HG03108 (cell line): ENCODE measurements around the gene SLC25A33.
"Not testable (repeated sequence)": the region's sequence is repeated elsewhere in the genome, so short reads cannot be mapped to it uniquely, and the experiment has no call there.

Source experiments
- ATAC-seq: cut with Tn5 transposase; IDR thresholded peaks from one replicate; pipeline ENCODE4 v1.9.1; 2021; ENCODE audit warnings: moderate library complexity; ENCODE audit not compliant: unreplicated experiment

SLC25A33 gene

DNA sequence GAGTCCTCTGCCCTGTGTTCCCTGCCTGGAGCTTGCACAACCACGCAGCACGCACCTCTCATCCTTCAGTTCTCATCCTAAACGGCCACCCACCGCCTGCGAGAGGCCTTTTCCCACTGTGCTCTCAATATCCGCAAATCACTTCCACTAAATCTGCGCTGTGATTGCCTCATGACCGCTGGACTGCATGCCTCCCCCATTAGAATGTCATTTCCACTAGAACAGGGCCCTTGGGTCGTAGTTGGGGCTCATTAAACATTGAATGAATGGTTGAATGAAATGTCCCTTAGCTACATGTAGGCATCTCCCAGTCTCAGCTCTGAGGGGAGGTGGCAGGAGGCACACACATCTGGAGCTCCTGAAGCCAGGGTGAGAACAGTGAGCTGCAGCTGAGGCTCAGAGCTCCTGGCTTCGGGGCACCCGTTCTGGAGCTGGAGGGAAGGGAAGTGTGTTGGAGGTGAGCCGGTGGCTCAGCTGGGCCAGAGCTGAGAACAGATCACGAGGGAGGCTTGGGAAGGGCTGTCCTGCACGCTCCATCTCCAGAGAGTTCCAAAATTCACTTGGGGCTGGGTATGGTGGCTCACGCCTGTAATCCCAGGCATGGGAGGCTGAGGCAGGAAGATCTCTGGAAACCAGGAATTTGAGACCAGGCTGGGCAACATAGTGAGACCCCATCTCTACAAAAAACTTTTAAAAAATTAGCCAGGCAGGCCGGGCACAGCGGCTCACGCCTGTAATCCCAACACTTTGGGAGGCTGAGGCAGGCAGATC lies 79.8 kb downstream of the SLC25A33 start:
- no peak for ATAC-seq

- no peak for ATAC-seq
Observed at GRCh38 chr1:9621032-9621431, 81.8 kb downstream of the SLC25A33 start.

GRCh38 chr1:9624081-9624480 lies 84.8 kb downstream of the SLC25A33 start:
- ATAC-seq, result no peak

DNA sequence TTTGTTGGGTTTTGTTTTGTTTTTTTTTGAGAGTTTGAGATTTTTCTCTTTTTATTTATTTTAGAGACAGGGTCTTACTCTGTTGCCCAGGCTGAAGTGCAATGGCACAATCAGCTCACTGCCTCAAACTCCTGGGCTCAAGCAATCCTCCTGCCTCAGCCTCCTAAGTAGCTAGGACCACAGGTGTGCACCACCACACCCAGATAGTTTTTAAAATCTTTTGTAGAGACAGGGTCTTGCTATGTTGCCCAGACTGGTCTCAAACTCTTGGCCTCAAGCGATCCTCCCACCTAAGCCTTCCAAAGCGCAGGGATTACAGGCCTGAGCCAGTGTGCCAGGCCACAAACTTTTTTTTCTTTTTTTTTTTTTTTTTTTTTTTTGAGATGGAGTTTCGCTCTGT lies 85.8 kb downstream of the SLC25A33 start:
- ATAC-seq, result not testable (repeated sequence)

GRCh38 chr1:9626201-9626608 lies 86.9 kb downstream of the SLC25A33 start:
- peak; percentile 44 for ATAC-seq

DNA sequence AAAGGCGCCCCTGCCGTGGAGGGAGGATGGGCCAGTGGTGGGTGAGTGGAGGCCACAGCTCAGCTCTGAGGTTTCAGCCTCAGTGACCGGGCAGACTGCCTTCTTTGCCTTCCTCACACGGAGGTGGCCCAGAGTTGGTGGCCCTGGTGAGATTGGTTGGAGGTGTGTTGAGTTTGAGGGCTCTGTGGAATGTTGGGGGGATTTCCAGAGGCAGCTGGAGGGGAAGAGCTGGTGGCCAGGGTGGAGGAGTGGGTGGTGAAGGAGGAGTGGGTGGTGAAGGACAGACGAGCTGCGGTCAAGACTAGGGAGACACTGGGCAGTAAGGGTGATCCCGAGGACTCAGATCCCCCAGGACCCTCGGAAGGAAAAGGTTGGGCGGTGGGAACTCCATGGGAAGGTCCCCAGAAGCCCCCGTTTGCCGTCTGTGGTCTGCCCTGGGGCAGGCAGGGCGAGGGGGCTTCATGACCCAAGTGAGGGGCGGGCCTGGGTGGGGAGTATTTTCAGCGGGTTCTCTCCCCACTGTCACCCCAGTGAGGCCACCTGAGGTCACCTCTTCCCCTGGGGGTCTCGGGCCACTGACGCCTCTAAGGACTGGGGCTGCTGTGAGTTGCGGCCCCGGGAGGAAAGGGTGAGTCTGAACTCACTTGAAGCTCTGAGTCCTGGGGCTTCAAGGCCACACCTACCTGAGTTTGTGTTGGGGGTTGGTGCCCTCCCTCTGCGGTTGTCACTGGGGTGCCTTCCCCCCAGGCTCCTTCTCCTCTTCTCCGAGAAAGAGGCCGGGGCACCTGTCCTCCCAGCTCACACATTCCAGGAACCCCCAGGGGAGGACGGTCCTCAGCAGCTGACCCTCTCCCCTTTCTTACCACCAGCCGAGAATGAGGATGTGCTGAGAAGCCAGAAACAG lies 89.5 kb downstream of the SLC25A33 start:
- no peak for ATAC-seq

DNA sequence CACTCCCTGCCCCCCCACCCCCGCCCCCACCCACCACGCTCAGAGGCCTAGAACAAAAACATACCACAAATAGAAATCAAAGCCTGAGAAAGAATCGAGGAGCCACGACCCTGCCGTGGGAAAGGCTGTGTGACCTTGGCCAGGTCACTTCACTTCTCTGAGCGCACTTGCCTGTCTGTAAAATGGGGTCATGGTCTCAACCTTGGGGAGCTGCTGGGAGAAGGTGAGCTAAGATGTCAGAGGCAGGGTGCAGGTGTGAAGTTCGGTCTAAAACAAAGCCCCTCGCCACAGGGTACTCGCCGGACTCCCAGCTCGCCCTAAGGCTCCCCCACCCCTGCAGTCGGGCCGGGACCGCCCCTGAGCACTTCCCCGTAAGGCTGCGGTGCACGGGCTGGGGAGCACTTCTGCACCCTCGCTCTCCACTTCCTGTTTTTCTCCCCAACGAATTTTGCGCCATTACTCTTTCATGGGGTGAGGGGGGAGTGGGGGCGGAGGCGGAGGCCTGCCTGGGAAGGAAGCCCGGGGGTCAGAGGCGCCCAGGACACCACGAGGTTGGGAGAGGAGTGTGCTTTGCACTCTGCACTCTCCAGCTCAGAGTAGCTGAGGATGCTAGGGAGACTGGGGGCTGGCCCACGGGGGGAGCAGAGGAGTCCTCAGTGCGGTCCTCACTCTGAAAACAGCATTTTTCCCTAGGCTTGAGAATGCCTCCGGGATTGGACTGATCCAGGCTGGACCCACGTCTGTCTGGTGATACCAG lies 90.4 kb downstream of the SLC25A33 start:
- ATAC-seq, result peak; percentile 27

- ATAC-seq, result no peak
Observed at GRCh38 chr1:9630331-9631111, 91.3 kb downstream of the SLC25A33 start.

- no peak for ATAC-seq
Observed at GRCh38 chr1:9631613-9632012, 92.3 kb downstream of the SLC25A33 start.

GRCh38 chr1:9633493-9633892 lies 94.2 kb downstream of the SLC25A33 start:
- ATAC-seq, result no peak

DNA sequence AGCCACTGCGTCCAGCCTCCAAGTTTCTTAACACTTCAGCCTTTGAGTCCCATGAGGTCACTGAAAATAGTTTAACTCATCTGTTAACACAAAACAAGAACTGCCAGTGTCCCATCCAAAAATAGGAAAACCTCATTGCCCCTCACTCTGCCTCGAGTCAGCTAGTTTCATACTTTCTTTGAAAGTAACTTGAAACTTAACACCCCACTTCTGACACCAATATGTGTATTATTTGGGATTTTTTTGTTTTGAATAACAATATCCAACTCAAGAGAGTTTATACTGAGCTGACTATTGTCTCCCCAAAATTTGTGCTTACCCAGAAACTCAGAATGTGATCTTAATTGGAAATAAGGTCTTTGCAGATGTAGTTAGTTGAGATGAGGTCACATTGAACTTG lies 95.3 kb downstream of the SLC25A33 start:
- no peak for ATAC-seq
